IgD-negative memory B cell (primary cell): ENCODE measurements around the gene SUMF1. TPM values are rescaled to one million over a fixed set of nuclear protein-coding genes. Genes with fewer than 3 reads are reported as not detected.
A peak's percentile ranks its signal among the peaks of the same experiment; 100 is the strongest.

ENCODE experiments used
- H3K27ac Mint-ChIP-seq, 3 donors: one replicate each; pipeline ENCODE4 v1.8.0; 2020 to 2022; ENCODE audit warnings: mild to moderate bottlenecking in 3 of 3, mixed read lengths in 3 of 3, moderate library complexity in 1 of 3
- H3K27me3 Mint-ChIP-seq: one replicate; pipeline ENCODE4 v1.8.0; 2021; ENCODE audit warnings: mixed read lengths
- H3K36me3 Mint-ChIP-seq: one replicate; pipeline ENCODE4 v1.8.0; 2020; ENCODE audit warnings: mild to moderate bottlenecking, mixed read lengths
- H3K4me1 Mint-ChIP-seq, 3 donors: one replicate each; pipeline ENCODE4 v1.8.0; 2020 to 2022; ENCODE audit warnings: mixed read lengths in 3 of 3, mild to moderate bottlenecking in 1 of 3
- H3K4me3 Mint-ChIP-seq, 4 donors: one replicate each; pipeline ENCODE4 v1.8.0; 2020 to 2022; ENCODE audit warnings: mild to moderate bottlenecking in 4 of 4, mixed read lengths in 4 of 4, moderate library complexity in 3 of 4
- H3K9me3 Mint-ChIP-seq, 3 donors: one replicate each; pipeline ENCODE4 v1.8.0; 2020 to 2021; ENCODE audit warnings: mixed read lengths in 3 of 3, mild to moderate bottlenecking in 1 of 3
- polyA plus RNA-seq: library from polyadenylated mRNA; unstranded; fragments of 300-500 nt; fragmentation: Illumina TruSeq; gene quantifications from one replicate; pipeline ENCODE4 v1.2.3, GENCODE V29; 2021

SUMF1 gene
- polyA plus RNA-seq, 1 donor from 2014 or later, result 23.0 TPM

- Mint-ChIP-seq H3K27ac (peak within 1 kb of the TSS; percentile 87 to 96 (median 96)), H3K4me1 (peaks cover 32 to 40% (median 35%) of the 10 kb centered on the region in 3 donors), H3K4me3 (peak within 1 kb of the TSS; percentile 87 to 99 (median 98)), H3K9me3 (no peaks in the 10 kb centered on the region), H3K36me3 (peaks cover 4% of the 10 kb centered on the region), H3K27me3 (no peaks in the 10 kb centered on the region)
Observed at GRCh38 chr3:4493014-4493940, 26.2 kb upstream of the SUMF1 start, which contains the start of gene ITPR1. Gene ITPR1 (plus strand): TSS chr3:4493348. CDS start chr3:4516492, 23,144 bp downstream.

GRCh38 chr3:4492208-4493013, 25.3 kb upstream of the SUMF1 start:
- Mint-ChIP-seq H3K4me3 (peak overlapping the region; percentile 87 to 99 (median 98)), H3K27me3 (no peaks in the 10 kb centered on the region), H3K36me3 (peaks cover 2% of the 10 kb centered on the region), H3K4me1 (peaks cover 25 to 31% (median 27%) of the 10 kb centered on the region in 3 donors), H3K27ac (peak overlapping the region; percentile 87 to 96 (median 96)), H3K9me3 (no peaks in the 10 kb centered on the region)

GRCh38 chr3:4491855-4492207, 24.8 kb upstream of the SUMF1 start:
- H3K4me1 Mint-ChIP-seq, result peaks cover 22 to 29% (median 23%) of the 10 kb centered on the region in 3 donors
- peaks cover 2% of the 10 kb centered on the region for H3K36me3 Mint-ChIP-seq
- H3K27me3 Mint-ChIP-seq, result no peaks in the 10 kb centered on the region
- no peaks in the 10 kb centered on the region for H3K9me3 Mint-ChIP-seq
- H3K4me3 Mint-ChIP-seq, result peak overlapping the region; percentile 87 to 99 (median 98)
- H3K27ac Mint-ChIP-seq, result peak overlapping the region in 2 of 3 donors; percentile 87 to 96

DNA sequence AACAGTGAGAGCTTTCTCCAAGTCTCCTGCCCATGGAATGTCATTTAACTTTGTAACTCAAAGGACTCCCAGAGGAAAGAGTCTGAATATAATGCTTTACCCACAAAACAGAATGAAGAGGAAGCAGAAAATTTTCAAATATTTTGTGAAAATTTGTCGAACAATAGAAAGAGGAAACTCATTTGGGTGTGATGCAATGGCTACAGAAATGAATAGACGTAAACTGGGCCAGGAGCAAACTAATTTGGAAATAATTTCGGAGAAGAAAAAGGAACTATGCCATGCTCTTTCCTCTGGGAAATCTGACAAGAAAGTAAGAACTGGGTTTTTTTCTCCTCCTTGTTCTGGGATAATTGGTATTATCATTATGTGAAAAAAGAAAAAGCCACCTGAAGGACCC, 11.2 kb upstream of the SUMF1 start:
- Mint-ChIP-seq H3K36me3 (no peaks in the 10 kb centered on the region), H3K9me3 (peaks cover 2 to 4% (median 3%) of the 10 kb centered on the region in 3 donors), H3K27ac (no peak overlapping the region), H3K27me3 (no peaks in the 10 kb centered on the region), H3K4me3 (no peak overlapping the region), H3K4me1 (peaks cover 9 to 10% (median 9%) of the 10 kb centered on the region in 3 donors)

- Mint-ChIP-seq H3K4me1 (peaks cover 10 to 16% (median 11%) of the 10 kb centered on the region in 3 donors), H3K27me3 (no peaks in the 10 kb centered on the region), H3K27ac (no peak overlapping the region), H3K9me3 (peaks cover 2 to 4% (median 3%) of the 10 kb centered on the region in 3 donors), H3K4me3 (no peak overlapping the region), H3K36me3 (no peaks in the 10 kb centered on the region)
Observed at GRCh38 chr3:4476496-4476895, 9.4 kb upstream of the SUMF1 start.

DNA sequence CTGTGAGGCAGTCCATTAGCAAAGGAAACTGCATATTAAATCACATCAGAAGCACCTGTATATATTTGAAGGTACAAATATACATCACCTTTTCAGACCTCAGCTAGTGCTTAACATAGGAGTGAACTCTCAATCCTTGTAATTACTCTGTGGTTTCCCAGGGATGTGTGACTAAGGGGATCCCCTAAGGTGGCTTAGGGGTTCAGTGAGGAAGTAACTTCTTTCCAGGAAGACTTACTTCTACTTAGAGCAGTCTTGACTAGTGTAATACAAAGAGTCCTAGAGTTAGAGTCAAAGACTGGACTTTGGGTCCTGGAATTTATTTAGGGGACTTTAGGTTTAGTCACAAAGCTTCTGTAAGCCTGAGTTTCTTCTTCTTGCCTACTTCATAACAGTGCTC, 8.7 kb upstream of the SUMF1 start:
- H3K27me3 Mint-ChIP-seq, result no peaks in the 10 kb centered on the region

DNA sequence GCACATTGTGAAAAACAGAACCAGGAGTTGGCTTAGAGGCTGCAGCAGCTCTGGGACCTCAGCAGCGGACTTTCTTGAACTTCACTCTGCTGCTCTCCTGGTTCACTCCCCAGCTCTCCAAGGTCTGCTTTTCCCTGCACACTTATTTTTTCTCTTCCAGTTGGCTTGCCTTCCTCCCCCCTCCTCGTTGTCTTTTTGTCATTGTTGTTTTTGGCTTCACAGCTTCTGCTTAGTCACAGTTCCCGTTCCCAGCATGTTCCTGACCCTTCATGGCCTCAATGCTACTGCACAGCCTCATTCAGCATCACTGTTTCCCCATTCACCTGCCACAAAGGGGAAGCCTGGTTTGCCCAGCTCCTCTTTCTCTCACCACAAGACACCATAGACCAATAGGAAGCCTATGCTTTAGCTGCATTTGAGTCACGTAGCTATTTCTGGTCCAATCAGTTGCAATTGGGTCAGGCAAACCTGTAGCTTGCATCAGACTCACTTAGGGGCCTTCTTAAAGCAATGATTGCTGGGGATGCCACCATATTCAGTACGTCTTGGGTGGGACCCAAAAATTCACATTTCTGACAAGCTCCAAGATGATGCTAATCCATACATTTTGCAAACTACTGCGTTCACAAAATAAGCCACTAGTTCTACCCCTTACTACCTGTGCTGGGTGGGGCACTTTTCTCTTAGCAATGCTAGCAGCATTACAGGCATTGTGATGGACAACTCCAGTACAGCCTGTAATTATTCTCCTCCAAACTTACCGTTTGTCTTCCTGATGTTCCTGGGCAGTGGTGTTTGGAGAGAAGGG, 7.8 kb upstream of the SUMF1 start:
- no peaks in the 10 kb centered on the region for H3K27me3 Mint-ChIP-seq
- peaks cover 10 to 16% (median 11%) of the 10 kb centered on the region in 3 donors for H3K4me1 Mint-ChIP-seq
- peak overlapping the region; percentile 4 to 74 (median 67) for H3K4me3 Mint-ChIP-seq
- peak overlapping the region; percentile 44 to 89 (median 71) for H3K27ac Mint-ChIP-seq
- H3K9me3 Mint-ChIP-seq, result peaks cover 2 to 4% (median 3%) of the 10 kb centered on the region in 3 donors
- H3K36me3 Mint-ChIP-seq, result no peaks in the 10 kb centered on the region

More for the DNA sequence above, 8.7 kb upstream of the SUMF1 start:
- Mint-ChIP-seq H3K27ac (peak overlapping the region in 1 of 3 donors; percentile 89), H3K9me3 (peaks cover 2 to 4% (median 3%) of the 10 kb centered on the region in 3 donors), H3K4me3 (no peak overlapping the region), H3K4me1 (peaks cover 10 to 16% (median 11%) of the 10 kb centered on the region in 3 donors), H3K36me3 (no peaks in the 10 kb centered on the region)

- no peak overlapping the region for H3K4me3 Mint-ChIP-seq
- no peaks in the 10 kb centered on the region for H3K27me3 Mint-ChIP-seq
- no peaks in the 10 kb centered on the region for H3K36me3 Mint-ChIP-seq
- H3K4me1 Mint-ChIP-seq, result peaks cover 10 to 16% (median 11%) of the 10 kb centered on the region in 3 donors
- H3K27ac Mint-ChIP-seq, result peak overlapping the region in 2 of 3 donors; percentile 43 to 51
- H3K9me3 Mint-ChIP-seq, result peaks cover 2 to 4% (median 3%) of the 10 kb centered on the region in 3 donors
Observed at GRCh38 chr3:4472766-4473165, 5.7 kb upstream of the SUMF1 start.

- H3K4me3 Mint-ChIP-seq, result no peak overlapping the region
- H3K9me3 Mint-ChIP-seq, result peaks cover 2 to 4% (median 3%) of the 10 kb centered on the region in 3 donors
Observed at GRCh38 chr3:4472312-4472711, 5.2 kb upstream of the SUMF1 start.

GRCh38 chr3:4471907-4472306, 4.8 kb upstream of the SUMF1 start:
- H3K27me3 Mint-ChIP-seq, result no peaks in the 10 kb centered on the region
- no peak overlapping the region for H3K4me3 Mint-ChIP-seq
- peaks cover 15 to 23% (median 16%) of the 10 kb centered on the region in 3 donors for H3K4me1 Mint-ChIP-seq

More at GRCh38 chr3:4472312-4472711, 5.2 kb upstream of the SUMF1 start:
- Mint-ChIP-seq H3K27ac (no peak overlapping the region), H3K36me3 (no peaks in the 10 kb centered on the region), H3K27me3 (no peaks in the 10 kb centered on the region), H3K4me1 (peaks cover 12 to 19% (median 13%) of the 10 kb centered on the region in 3 donors)

GRCh38 chr3:4467522-4467867, 426 bp upstream of the SUMF1 start:
- peak overlapping the region; percentile 89 to 96 (median 94) for H3K4me3 Mint-ChIP-seq
- H3K27ac Mint-ChIP-seq, result peak overlapping the region; percentile 89 to 97 (median 95)
- H3K9me3 Mint-ChIP-seq, result no peaks in the 10 kb centered on the region
- no peaks in the 10 kb centered on the region for H3K36me3 Mint-ChIP-seq
- no peaks in the 10 kb centered on the region for H3K27me3 Mint-ChIP-seq
- peaks cover 13 to 28% (median 14%) of the 10 kb centered on the region in 3 donors for H3K4me1 Mint-ChIP-seq

More at GRCh38 chr3:4471907-4472306, 4.8 kb upstream of the SUMF1 start:
- no peaks in the 10 kb centered on the region for H3K36me3 Mint-ChIP-seq
- no peak overlapping the region for H3K27ac Mint-ChIP-seq
- peaks cover 2 to 4% (median 3%) of the 10 kb centered on the region in 3 donors for H3K9me3 Mint-ChIP-seq

DNA sequence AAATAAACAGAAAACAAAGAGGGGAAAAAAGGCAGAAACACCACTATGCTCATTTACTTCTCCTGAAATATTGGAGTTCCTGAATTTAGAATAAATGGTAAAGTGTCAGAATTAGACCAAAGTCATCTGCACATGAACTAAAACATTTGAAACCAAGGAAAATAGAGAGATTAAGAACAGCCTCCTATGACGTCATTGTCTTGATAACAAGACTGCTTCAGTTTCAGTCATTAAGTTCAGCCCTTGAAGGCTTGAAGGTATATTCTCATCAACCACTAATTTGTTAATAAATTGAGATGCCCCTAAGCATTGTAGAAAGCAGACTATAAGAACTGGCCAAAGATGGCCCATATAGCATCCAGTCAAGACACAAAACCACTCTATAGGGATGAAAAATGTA, 2.5 kb downstream of the SUMF1 start:
- peak overlapping the region in 1 of 3 donors; percentile 58 for H3K27ac Mint-ChIP-seq

GRCh38 chr3:4462369-4463040, 4.6 kb downstream of the SUMF1 start:
- peaks cover 1% of the 10 kb centered on the region for H3K36me3 Mint-ChIP-seq
- H3K4me1 Mint-ChIP-seq, result peaks cover 14 to 27% (median 14%) of the 10 kb centered on the region in 3 donors
- peak overlapping the region in 1 of 3 donors; percentile 51 for H3K27ac Mint-ChIP-seq
- H3K27me3 Mint-ChIP-seq, result no peaks in the 10 kb centered on the region
- H3K4me3 Mint-ChIP-seq, result no peak overlapping the region
- H3K9me3 Mint-ChIP-seq, result no peaks in the 10 kb centered on the region

More for the DNA sequence above, 2.5 kb downstream of the SUMF1 start:
- H3K27me3 Mint-ChIP-seq, result no peaks in the 10 kb centered on the region
- H3K36me3 Mint-ChIP-seq, result no peaks in the 10 kb centered on the region
- H3K9me3 Mint-ChIP-seq, result no peaks in the 10 kb centered on the region
- H3K4me1 Mint-ChIP-seq, result peaks cover 14 to 28% (median 14%) of the 10 kb centered on the region in 3 donors
- peak overlapping the region in 2 of 4 donors; percentile 38 to 84 for H3K4me3 Mint-ChIP-seq
